KMS-11 (cell line): ENCODE measurements around the gene GPR176.
A peak's percentile ranks its signal among the peaks of the same experiment; 100 is the strongest.

Experiments
- H2AFZ ChIP-seq: fragments of 200-600 bp; sonication (generic); 2 replicates; pipeline ENCODE4 v1.6.1; 2016; ENCODE audit warnings: antibody characterized with exemption, mixed run types, low read depth
- H3K27ac ChIP-seq: fragments of 200-600 bp; sonication (generic); 2 replicates; pipeline ENCODE4 v1.6.1; 2016; ENCODE audit warnings: mild to moderate bottlenecking, mixed run types
- H3K27me3 ChIP-seq: fragments of 200-600 bp; sonication (generic); 2 replicates; pipeline ENCODE4 v1.6.1; 2017; ENCODE audit warnings: mild to moderate bottlenecking, low read depth, mixed run types, moderate library complexity; ENCODE audit not compliant: insufficient read depth
- H3K36me3 ChIP-seq: fragments of 200-600 bp; sonication (generic); 2 replicates; pipeline ENCODE4 v1.6.1; 2017; ENCODE audit warnings: mild to moderate bottlenecking, mixed run types; ENCODE audit not compliant: insufficient read depth
- H3K4me1 ChIP-seq: fragments of 200-600 bp; sonication (generic); 2 replicates; pipeline ENCODE4 v1.6.1; 2016; ENCODE audit warnings: mild to moderate bottlenecking, low read depth, mixed run types; ENCODE audit not compliant: poor library complexity, severe bottlenecking
- H3K4me2 ChIP-seq: fragments of 200-600 bp; sonication (generic); 2 replicates; pipeline ENCODE4 v1.7.0; 2016; ENCODE audit warnings: mild to moderate bottlenecking, mixed run types
- H3K4me3 ChIP-seq: fragments of 200-600 bp; sonication (generic); IDR thresholded peaks from 2 replicates; pipeline ENCODE4 v1.6.1; 2017; ENCODE audit warnings: low read depth, low read length, mixed read lengths; ENCODE audit not compliant: insufficient read depth
- H3K79me2 ChIP-seq: fragments of 200-600 bp; sonication (generic); 2 replicates; pipeline ENCODE4 v1.6.1; 2016; ENCODE audit warnings: low read depth, mixed run types; ENCODE audit not compliant: insufficient read depth
- H3K9ac ChIP-seq: fragments of 200-600 bp; sonication (generic); 2 replicates; pipeline ENCODE4 v1.6.1; 2016; ENCODE audit warnings: mild to moderate bottlenecking, mixed run types
- H4K20me1 ChIP-seq: fragments of 200-600 bp; sonication (generic); 2 replicates; pipeline ENCODE4 v1.6.1; 2016; ENCODE audit warnings: mild to moderate bottlenecking, mixed run types; ENCODE audit not compliant: insufficient read depth
- TF ChIP-seq, protein P1 (sequence below): fragments of 200-600 bp; sonication (generic); conservative IDR thresholded peaks from 2 replicates; pipeline ENCODE4 v1.6.1; 2017; ENCODE audit warnings: low read depth, mild to moderate bottlenecking, antibody characterized with exemption, low read length, moderate library complexity, mixed read lengths

Gene GPR176

DNA sequence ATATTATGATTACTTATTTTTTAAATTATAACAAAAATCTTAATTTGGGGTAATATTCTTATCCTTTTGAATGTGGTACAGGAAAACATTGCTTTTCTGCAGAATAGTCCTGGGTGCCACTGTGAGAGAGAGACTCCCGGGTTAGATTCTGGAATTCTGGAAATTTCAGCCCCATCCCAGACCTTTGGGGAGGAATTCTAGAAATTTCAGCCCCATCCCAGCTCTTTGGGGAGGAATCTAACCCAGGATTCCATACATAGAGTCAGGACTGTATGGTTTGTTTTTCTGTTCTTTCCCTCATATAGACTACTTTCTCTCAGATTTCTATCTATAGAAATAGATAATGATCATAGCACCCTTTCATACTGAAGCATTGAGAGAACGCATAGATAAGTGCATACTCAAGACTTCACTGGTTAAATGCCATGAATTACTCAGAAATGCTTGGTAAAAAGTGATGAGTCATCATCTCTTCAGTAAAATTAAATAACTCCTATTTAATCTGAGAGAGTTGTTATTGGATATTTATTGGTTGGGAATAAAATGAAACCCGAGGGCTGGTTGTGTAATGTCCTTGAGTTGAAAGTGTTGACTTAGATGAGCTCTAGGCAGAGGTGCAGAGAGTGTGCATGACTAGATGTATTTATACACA lies 22.2 kb upstream of the GPR176 start:
- Histone ChIP-seq H3K4me3 (no peak overlapping the region), H3K4me1 (peaks cover 24% of the 10 kb centered on the region), H3K4me2 (no peak overlapping the region), H3K79me2 (peaks cover 4% of the 10 kb centered on the region; the same call in 1 of the 2 replicates), H3K27me3 (no peaks in the 10 kb centered on the region), H3K36me3 (no peaks in the 10 kb centered on the region; the same call in 1 of the 2 replicates), H3K27ac (no peak overlapping the region), H2AFZ (no peak overlapping the region), H4K20me1 (no peaks in the 10 kb centered on the region), H3K9ac (no peak overlapping the region)
- TF ChIP-seq, protein P1, sequence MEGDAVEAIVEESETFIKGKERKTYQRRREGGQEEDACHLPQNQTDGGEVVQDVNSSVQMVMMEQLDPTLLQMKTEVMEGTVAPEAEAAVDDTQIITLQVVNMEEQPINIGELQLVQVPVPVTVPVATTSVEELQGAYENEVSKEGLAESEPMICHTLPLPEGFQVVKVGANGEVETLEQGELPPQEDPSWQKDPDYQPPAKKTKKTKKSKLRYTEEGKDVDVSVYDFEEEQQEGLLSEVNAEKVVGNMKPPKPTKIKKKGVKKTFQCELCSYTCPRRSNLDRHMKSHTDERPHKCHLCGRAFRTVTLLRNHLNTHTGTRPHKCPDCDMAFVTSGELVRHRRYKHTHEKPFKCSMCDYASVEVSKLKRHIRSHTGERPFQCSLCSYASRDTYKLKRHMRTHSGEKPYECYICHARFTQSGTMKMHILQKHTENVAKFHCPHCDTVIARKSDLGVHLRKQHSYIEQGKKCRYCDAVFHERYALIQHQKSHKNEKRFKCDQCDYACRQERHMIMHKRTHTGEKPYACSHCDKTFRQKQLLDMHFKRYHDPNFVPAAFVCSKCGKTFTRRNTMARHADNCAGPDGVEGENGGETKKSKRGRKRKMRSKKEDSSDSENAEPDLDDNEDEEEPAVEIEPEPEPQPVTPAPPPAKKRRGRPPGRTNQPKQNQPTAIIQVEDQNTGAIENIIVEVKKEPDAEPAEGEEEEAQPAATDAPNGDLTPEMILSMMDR: no peak

DNA sequence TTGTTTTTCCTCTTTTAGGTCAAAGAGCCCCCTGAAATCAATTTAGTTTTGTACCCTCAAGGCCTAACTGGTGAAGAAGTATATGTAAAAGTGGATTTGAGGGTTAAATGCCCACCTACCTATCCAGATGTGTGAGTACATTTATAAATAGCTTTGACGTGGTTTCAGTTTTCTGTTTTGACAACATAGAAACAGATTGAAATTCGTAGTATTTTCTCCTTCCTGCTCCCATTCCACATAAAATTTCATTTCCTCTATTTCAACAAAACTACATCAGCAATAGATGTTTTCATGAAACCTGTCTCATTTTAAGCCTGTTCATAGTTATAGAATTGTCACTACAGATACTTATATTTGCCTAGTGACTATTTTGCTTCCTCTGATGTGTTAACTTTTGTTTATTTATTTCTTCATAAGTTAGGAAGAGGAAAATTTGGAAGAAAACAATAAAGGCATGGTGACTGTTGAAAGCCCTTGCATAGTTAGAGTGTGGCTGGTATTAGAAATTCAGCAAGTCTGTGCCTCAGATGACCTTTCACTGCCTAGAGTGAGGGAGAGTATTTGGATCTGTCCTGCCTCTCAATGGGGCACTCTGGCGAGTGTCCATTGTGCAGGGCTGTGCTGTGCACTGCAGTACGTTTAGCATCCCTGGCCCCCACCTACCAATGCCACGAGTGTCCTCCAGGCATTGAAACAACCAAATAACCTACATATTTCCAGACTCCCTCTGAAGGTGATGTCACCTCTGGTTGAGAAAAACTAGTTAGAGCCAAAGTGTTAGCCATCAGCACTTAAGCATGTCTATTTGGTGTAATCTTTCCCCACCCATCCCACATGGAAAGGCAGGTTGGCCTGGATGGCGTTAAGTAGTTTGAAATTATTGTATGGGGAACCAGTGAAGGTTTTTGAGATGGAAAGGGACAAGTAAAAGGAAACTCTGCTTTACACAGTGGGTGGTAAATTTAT lies 19.7 kb upstream of the GPR176 start:
- Histone ChIP-seq H3K27me3 (no peaks in the 10 kb centered on the region), H4K20me1 (no peaks in the 10 kb centered on the region), H3K36me3 (no peaks in the 10 kb centered on the region), H3K9ac (no peak overlapping the region), H3K79me2 (peaks cover 4% of the 10 kb centered on the region; the same call in 1 of the 2 replicates), H3K4me3 (no peak overlapping the region), H3K4me2 (peak overlapping the region; percentile 19), H3K27ac (peak overlapping the region; percentile 6; the same call in 1 of the 2 replicates), H3K4me1 (peaks cover 31% of the 10 kb centered on the region), H2AFZ (no peak overlapping the region)
- TF ChIP-seq, protein P1: no peak

DNA sequence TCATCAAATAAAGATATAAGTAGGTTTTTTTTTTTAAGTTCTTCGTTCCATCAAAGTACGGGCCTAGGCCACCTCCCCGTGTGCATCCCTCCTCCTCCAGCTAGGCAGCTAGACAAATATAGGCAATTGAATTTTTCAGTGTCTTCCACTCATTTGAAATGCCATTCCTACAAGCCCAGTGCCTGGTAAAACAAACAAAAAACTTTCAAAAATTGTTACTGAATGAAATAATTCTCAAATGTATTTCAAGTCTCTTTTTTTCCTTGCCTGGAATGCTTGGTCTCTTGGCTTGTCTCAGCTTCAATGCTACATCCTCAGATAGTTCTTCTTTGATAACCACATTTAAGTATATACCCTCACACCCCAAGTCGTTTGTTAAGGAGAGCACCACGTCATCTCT lies 17.6 kb upstream of the GPR176 start:
- Histone ChIP-seq H3K4me2 (no peak overlapping the region), H3K79me2 (peaks cover 4% of the 10 kb centered on the region; the same call in 1 of the 2 replicates), H4K20me1 (no peaks in the 10 kb centered on the region), H3K36me3 (no peaks in the 10 kb centered on the region), H3K4me1 (peaks cover 35% of the 10 kb centered on the region), H2AFZ (no peak overlapping the region), H3K4me3 (no peak overlapping the region), H3K27ac (no peak overlapping the region), H3K9ac (no peak overlapping the region), H3K27me3 (no peaks in the 10 kb centered on the region)
- TF ChIP-seq, protein P1: no peak

DNA sequence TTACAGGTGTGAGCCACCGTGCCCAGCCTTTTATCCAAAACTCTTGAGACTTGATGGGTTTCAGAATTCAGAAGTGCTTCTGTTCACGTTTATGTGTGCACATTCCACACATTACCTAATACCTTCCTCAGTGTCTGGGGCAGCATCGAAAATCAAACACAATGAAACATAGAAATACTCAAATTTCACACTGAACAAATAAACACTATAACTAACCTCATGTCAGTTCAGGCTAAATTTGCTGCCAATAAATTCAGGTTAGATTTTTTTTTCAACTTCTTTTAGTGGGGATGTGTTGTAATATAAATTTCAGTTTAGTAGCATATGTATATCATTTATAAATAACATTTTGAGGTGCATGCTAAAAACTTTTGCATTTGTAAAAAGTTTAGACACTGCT lies 16.6 kb upstream of the GPR176 start:
- Histone ChIP-seq H4K20me1 (no peaks in the 10 kb centered on the region), H3K9ac (no peak overlapping the region), H3K27me3 (no peaks in the 10 kb centered on the region), H3K27ac (no peak overlapping the region), H3K4me2 (no peak overlapping the region), H3K36me3 (no peaks in the 10 kb centered on the region), H3K79me2 (peaks cover 4% of the 10 kb centered on the region; the same call in 1 of the 2 replicates), H3K4me1 (peaks cover 31% of the 10 kb centered on the region), H2AFZ (no peak overlapping the region), H3K4me3 (no peak overlapping the region)
- TF ChIP-seq, protein P1: no peak
